Measurements from ENCODE around the gene KRTAP5-3.

Gene KRTAP5-3

GRCh38 chr11:1557904-1558774 is 50.1 kb downstream of the KRTAP5-3 start:
- Histone ChIP-seq H3K79me2 (ENCODE audit: control insufficient read depth, insufficient read depth, low read length, poor library complexity) (no peaks in the 10 kb centered on the region), H3K4ac (ENCODE audit: low read depth, low read length) (no peak overlapping the region), H3K18ac (ENCODE audit: low read length) (no peak overlapping the region), H4K91ac (ENCODE audit: low read depth, low read length) (no peak overlapping the region), H3K23ac (ENCODE audit: low read length) (no peak overlapping the region), H4K8ac (ENCODE audit: low read depth, low read length) (no peak overlapping the region), H2BK120ac (ENCODE audit: insufficient read depth, low read length, poor library complexity) (no peak overlapping the region), H2AFZ (ENCODE audit: insufficient read depth, low read length, poor library complexity) (no peak overlapping the region), H2AK5ac (ENCODE audit: low read length) (no peak overlapping the region), H3K4me1 (ENCODE audit: control insufficient read depth in 1 of 2, insufficient read depth in 2 of 2, low read length in 2 of 2) (peaks cover 2 to 4% of the 10 kb centered on the region in 2 experiments), H3K27me3 (ENCODE audit: insufficient read depth, low read length) (no peaks in the 10 kb centered on the region), H3K4me3 (ENCODE audit: low read depth, low read length) (no peak overlapping the region), H3K27ac (ENCODE audit: low read depth, low read length) (no peak overlapping the region), H3K9me3 (ENCODE audit: insufficient read depth, low read depth, low read length) (peaks cover 7% of the 10 kb centered on the region), H4K12ac (ENCODE audit: low read depth, low read length) (no peak overlapping the region), H2BK12ac (ENCODE audit: low read length) (no peak overlapping the region), H3K36me3 (ENCODE audit: control insufficient read depth in 1 of 2, insufficient read depth in 2 of 2, low read length in 2 of 2) (peaks cover 64 to 66% of the 10 kb centered on the region in 2 experiments), H3K9ac (ENCODE audit: low read length) (no peak overlapping the region), H3K14ac (ENCODE audit: low read length) (no peak overlapping the region), H2BK5ac (ENCODE audit: low read depth, low read length, poor library complexity) (no peak overlapping the region), H3K79me1 (ENCODE audit: low read length) (no peaks in the 10 kb centered on the region), H3K4me2 (ENCODE audit: low read length) (no peak overlapping the region)
- DNase-seq, result peak; percentile 30 to 59
- no CpG with 5 or more reads among the region's 29 CpGs for WGBS (ENCODE audit: extremely low coverage, insufficient coverage, insufficient read length)

All from trophoblast cell (in vitro differentiated cells and primary cell).